K562 (cell line): ENCODE data around the gene TOM1L2. TPM values are rescaled to one million over a fixed set of nuclear protein-coding genes. Genes with fewer than 3 reads are reported as not detected.

Experiments
- ATAC-seq: fragments of 200-7000 bp; cut with Tn5 transposase; 3 replicates; pipeline ENCODE4 v1.9.1; 2020; ENCODE audit warnings: moderate library complexity
- BruUV-seq: library from RNA; stranded (reverse); fragments of 400-500 nt; replicated peaks from 2 replicates; lab custom pipeline; 2021; lab: Mats Ljungman, UMichigan
- CTCF ChIA-PET: fragments of 300-600 bp; formaldehyde crosslinking; extraction: SDS; loops from one replicate; lab custom pipeline; 2021; ENCODE audit warnings: low intra/inter-chr PET ratio; lab: Yijun Ruan, JAX
- POLR2A ChIA-PET: fragments of 300-600, 350-650 bp; sonication (Branson Sonifier 250); formaldehyde crosslinking; extraction: SDS; loops from one replicate; lab custom pipeline; 2021; ENCODE audit warnings: antibody characterized with exemption, inconsistent platforms; lab: Yijun Ruan, JAX
- DNase-seq, 4 experiments: peaks; one replicate each; pipeline versions ENCODE4 v3.0.0 to v3.0.0-alpha.2; 2011 to 2018; ENCODE audit warnings: low spot score in 3 of 4, mixed read lengths in 3 of 4; ENCODE audit errors: extremely low read depth in 1 of 4
- FAIRE-seq: peaks from 2 replicates; lab custom pipeline; 2011; peaks lifted over from hg19 to GRCh38; lab: Jason Lieb, UNC
- H2AFZ ChIP-seq: 2 replicates; pipeline ENCODE4 v1.6.0; 2011; ENCODE audit warnings: low read depth, low read length, control low read depth, inconsistent platforms
- H3K27ac ChIP-seq: fragments of 200-600 bp; 3 replicates; pipeline ENCODE4 v1.8.0; 2011; ENCODE audit warnings: low read depth, mild to moderate bottlenecking, control low read depth, inconsistent platforms, low read length, moderate library complexity, mixed read lengths; ENCODE audit errors: extremely low read depth
- H3K27me3 ChIP-seq, 2 experiments: fragments of 300-600 bp in 1 of 2; 2 replicates in 1 of 2; 3 replicates in 1 of 2; pipeline versions ENCODE4 v1.6.0 to v1.8.0; 2011; ENCODE audit warnings: inconsistent platforms in 2 of 2, low read length in 2 of 2, mild to moderate bottlenecking in 1 of 2, mixed read lengths in 1 of 2, moderate library complexity in 1 of 2; ENCODE audit not compliant: control insufficient read depth in 2 of 2, insufficient read depth in 2 of 2
- H3K36me3 ChIP-seq: fragments of 300-600 bp; 3 replicates; pipeline ENCODE4 v1.8.0; 2011; ENCODE audit warnings: mild to moderate bottlenecking, low read length, inconsistent platforms; ENCODE audit not compliant: control insufficient read depth, insufficient read depth
- H3K4me1 ChIP-seq, 2 experiments: fragments of 200-600 bp in 1 of 2; replicated peaks in 1 of 2; 2 replicates in 1 of 2; 3 replicates in 1 of 2; pipeline versions ENCODE4 v1.5.1 to v1.8.0; 2011; ENCODE audit warnings: inconsistent platforms in 2 of 2, low read length in 2 of 2, mild to moderate bottlenecking in 1 of 2, mixed read lengths in 1 of 2, moderate library complexity in 1 of 2; ENCODE audit not compliant: control insufficient read depth in 2 of 2, insufficient read depth in 2 of 2
- H3K4me2 ChIP-seq: 2 replicates; pipeline ENCODE4 v1.6.1; 2011; ENCODE audit warnings: low read length, control low read depth, inconsistent platforms, mixed read lengths; ENCODE audit not compliant: insufficient read depth
- H3K4me3 ChIP-seq: fragments of 200-600 bp; sonication (generic), shearing (Covaris generic); 2 replicates; pipeline ENCODE4 v1.5.1; 2016; ENCODE audit warnings: control low read depth, inconsistent platforms
- H3K79me2 ChIP-seq: fragments of 200-600 bp; 3 replicates; pipeline ENCODE4 v1.8.0; 2011; ENCODE audit warnings: low read length, inconsistent platforms; ENCODE audit not compliant: control insufficient read depth, insufficient read depth
- H3K9ac ChIP-seq, 2 experiments: 2 replicates each; pipeline versions ENCODE4 v1.6.0 to v1.6.1; 2011; ENCODE audit warnings: low read depth in 2 of 2, low read length in 2 of 2, control low read depth in 1 of 2, inconsistent platforms in 1 of 2, mild to moderate bottlenecking in 1 of 2, mixed read lengths in 1 of 2; ENCODE audit not compliant: insufficient read depth in 1 of 2
- H3K9me1 ChIP-seq: one replicate; pipeline ENCODE4 v1.6.0; 2011; ENCODE audit warnings: inconsistent platforms, mild to moderate bottlenecking, low read length, moderate library complexity; ENCODE audit not compliant: control insufficient read depth, insufficient read depth
- H3K9me3 ChIP-seq: replicated peaks from 2 replicates; pipeline ENCODE4 v1.5.1; 2011; ENCODE audit warnings: low read depth, low read length, inconsistent platforms; ENCODE audit not compliant: control insufficient read depth, insufficient read depth
- H4K20me1 ChIP-seq: replicated peaks from 2 replicates; pipeline ENCODE4 v1.6.1; 2011; ENCODE audit warnings: low read length, inconsistent platforms, mixed read lengths; ENCODE audit not compliant: control insufficient read depth, insufficient read depth
- HMBOX1 ChIP-seq: sonication (generic); IDR thresholded peaks from 2 replicates; pipeline ENCODE4 v1.6.1; 2016
- NCOA6 ChIP-seq: fragments of 450-650 bp; IDR thresholded peaks from 2 replicates; pipeline ENCODE4 v1.6.1; 2017; ENCODE audit warnings: mild to moderate bottlenecking
- NR2C1 ChIP-seq, 2 experiments: fragments of 450-650 bp; IDR thresholded peaks; 2 replicates each; pipeline ENCODE4 v1.6.1; 2017; ENCODE audit warnings: mild to moderate bottlenecking in 2 of 2, antibody characterized with exemption in 1 of 2, inconsistent platforms in 1 of 2, missing compliant biosample characterization in 1 of 2, missing genetic modification characterization in 1 of 2
- SREBF1 ChIP-seq: fragments of 150-350 bp; IDR thresholded peaks from 2 replicates; pipeline ENCODE4 v1.6.1; 2014; ENCODE audit warnings: antibody characterized with exemption, low read depth, low read length, borderline replicate concordance
- ZMIZ1 ChIP-seq, 2 experiments: fragments of 150-350 bp in 1 of 2; IDR thresholded peaks; 2 replicates each; pipeline ENCODE4 v1.6.1; 2012 to 2016; ENCODE audit warnings: low read depth in 2 of 2, low read length in 2 of 2, mild to moderate bottlenecking in 1 of 2, moderate library complexity in 1 of 2
- WGBS: fragments of 100-300 bp; shearing (Covaris generic); methylation state at CpG from one replicate; pipeline ENCODE4 v1.1.6; 2016; ENCODE audit warnings: low coverage, mixed read lengths; ENCODE audit not compliant: insufficient coverage; ENCODE audit errors: missing lambda C conversion rate; 5-methylcytosine and 5-hydroxymethylcytosine counted together
- in situ Hi-C: fragments of 300-500 bp; cut with MboI; formaldehyde crosslinking; loops from 4 replicates; pipeline ENCODE4 v1.15.0; 2018; ENCODE audit warnings: inconsistent platforms, mixed read lengths
- intact Hi-C: fragments of 100-400 bp; cut with micrococcal nuclease; formaldehyde crosslinking; loops from 2 replicates; pipeline ENCODE4 v1.14.2; 2022
- polyA plus RNA-seq, 8 experiments: library from polyadenylated mRNA; depleted of rRNA in 4 of 8; stranded (reverse) in 5 of 8; unstranded in 3 of 8; fragments of >200 nt; fragmentation: Nextera tagmentation in 2 of 8; fragmentation: Illumina TruSeq in 1 of 8; extraction: Ambion mirVana in 2 of 8; extraction: Trizol in 1 of 8; gene quantifications; 2 replicates each; pipeline versions ENCODE4 v1.2.1 to v1.2.3, GENCODE V29; 2011 to 2014; ENCODE audit warnings: inconsistent platforms in 1 of 8, missing spikeins in 1 of 8
- total RNA-seq, 7 experiments: library from RNA; depleted of rRNA in 6 of 7; stranded (reverse); fragments of >200 nt in 6 of 7; fragmentation: Illumina TruSeq in 2 of 7; extraction: Trizol in 2 of 7; gene quantifications; 2 replicates each; pipeline versions ENCODE4 v1.2.1 to v1.2.3, GENCODE V29; 2011 to 2021; ENCODE audit warnings: low replicate concordance in 1 of 7

TOM1L2 gene
- total and polyA plus RNA-seq, 9 of the 15 experiments (the other 6 are each of a cell fraction or from before 2014, with no cell fraction given), result 0.07 to 6.0 (median 2.5) TPM

GRCh38 chr17:17872547-17873345, 99.5 kb downstream of the TOM1L2 start:
- in situ Hi-C loops (no loop called here), intact Hi-C loops (no loop called here)
- TF ChIP-seq SREBF1 (no peak), NCOA6 (no peak), ZMIZ1 (IDR thresholded peaks at IDR 0.05; ENCODE audit: low read depth in 2 of 2, low read length in 2 of 2) (no peak), HMBOX1 (no peak), NR2C1 (IDR thresholded peaks at IDR 0.05) (no peak), NR2C1 (tag; IDR thresholded peaks at IDR 0.05) (no peak)
- no TSS peak for BruUV-seq
- peak overlapping the region in 1 of 2 experiments; percentile 45; a peak in 1 of 4 replicates for H3K9ac ChIP-seq
- POLR2A ChIA-PET, result interaction anchor here (0.8 kb wide), 1 partner anchor 61 kb away, joined by 3 read pairs; no protein-coding TSS in a partner anchor
- no peaks in the 10 kb centered on the region for H3K27me3 ChIP-seq
- DNase-seq (no peak), ATAC-seq (no peak), FAIRE-seq (no peak)
- no peaks in the 10 kb centered on the region for H3K79me2 ChIP-seq
- H4K20me1 ChIP-seq, result no peaks in the 10 kb centered on the region
- no peak overlapping the region for H2AFZ ChIP-seq
- no peak overlapping the region for H3K4me2 ChIP-seq
- H3K4me1 ChIP-seq, result no peaks in the 10 kb centered on the region; a peak in 1 of 5 replicates
- no peak overlapping the region for H3K27ac ChIP-seq
- H3K36me3 ChIP-seq, result no peaks in the 10 kb centered on the region
- WGBS, result 62% methylated on average over 9 of the region's 9 CpGs
- H3K9me3 ChIP-seq, result no peaks in the 10 kb centered on the region
- CTCF ChIA-PET, result no interaction called here
- H3K4me3 ChIP-seq, result no peak overlapping the region
- no peaks in the 10 kb centered on the region for H3K9me1 ChIP-seq
